NCI-H1048 (cell line): ENCODE measurements around the gene WDR64.
"Not testable (repeated sequence)": the region's sequence is repeated elsewhere in the genome, so short reads cannot be mapped to it uniquely, and the experiment has no call there.

Experiments used
- DNase-seq: peaks from one replicate; lab custom pipeline; 2025; lab: John Stamatoyannopoulos, UW

Gene WDR64

DNA sequence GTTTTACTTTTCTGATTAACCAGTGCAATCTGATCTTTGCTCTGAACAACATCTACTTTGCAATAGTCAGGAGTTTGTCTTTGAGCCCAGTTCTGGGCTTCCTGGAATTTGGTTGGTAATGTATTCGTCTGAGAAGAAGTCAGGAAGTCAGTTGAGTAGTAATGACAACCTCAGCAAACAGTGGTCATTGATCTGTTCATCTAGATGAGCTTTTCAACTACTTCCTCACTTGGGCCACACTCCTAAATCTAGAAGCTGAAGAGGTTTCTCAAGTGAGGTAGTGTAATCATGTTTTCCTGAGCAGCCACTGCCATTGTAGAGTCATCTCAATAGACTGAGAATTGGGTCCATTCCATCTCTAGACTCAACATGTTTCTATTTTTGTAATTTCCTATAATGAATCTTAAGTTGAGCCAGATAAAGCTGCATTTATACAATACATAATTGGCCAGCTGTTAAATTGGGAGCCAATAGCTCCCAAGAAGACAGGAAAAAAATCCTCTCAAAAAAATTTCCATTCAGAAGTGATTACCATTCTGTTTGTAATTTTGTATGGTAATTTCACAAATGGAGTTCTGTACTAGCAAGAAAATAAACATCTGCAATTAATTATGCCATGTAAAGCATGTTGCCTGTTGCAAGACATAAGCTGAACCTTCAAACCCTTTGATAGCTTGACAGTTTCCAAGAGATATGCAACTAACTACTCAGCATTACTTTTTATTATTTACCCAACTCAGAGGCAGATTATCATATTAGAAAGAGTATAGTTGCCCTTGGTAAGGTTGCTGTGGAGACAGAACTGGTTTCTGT, 49.6 kb downstream of the WDR64 start:
- no peak for DNase-seq

DNA sequence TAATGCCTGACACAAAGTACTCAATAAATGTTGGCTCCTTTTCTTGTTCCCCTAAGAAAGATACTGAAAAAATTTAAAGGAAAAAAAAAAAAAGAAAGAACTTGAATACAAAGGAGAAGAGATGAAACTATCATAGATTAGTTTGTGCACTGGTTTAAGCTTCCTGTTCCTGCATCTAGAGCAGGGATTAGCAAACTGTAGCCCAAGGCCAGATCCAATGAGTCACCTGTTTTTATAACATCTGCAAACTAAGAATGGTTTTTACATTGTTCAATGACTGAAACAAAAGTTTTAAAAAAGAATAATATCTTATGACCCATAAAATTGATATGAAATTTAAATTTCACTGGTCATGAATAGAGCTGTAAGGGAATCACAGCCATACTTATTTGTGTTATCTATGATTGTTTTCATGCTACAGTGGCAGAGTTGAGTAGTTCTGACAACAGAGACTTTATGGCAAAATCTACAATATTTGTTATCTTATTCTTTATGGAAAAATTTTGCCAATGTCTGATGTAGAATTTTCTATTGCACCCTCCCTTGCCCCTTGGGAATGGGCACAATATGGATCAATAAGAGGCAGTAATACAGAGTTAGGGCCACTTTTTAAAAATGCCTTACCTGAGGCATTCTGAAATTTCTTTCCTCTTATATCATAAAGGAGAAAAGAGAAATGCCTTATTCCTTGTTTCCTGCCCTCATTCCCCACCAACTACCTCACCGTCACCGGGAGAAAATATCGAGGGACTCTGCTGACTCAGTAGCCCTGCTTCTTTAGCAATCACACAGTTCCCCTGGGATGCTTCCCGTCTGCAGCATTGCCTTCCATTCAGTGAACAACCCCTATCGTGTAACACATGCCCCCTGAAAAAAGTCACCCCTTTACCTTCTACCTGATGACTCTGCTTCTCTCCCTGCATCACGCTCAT, 50.6 kb downstream of the WDR64 start:
- DNase-seq = no peak

DNA sequence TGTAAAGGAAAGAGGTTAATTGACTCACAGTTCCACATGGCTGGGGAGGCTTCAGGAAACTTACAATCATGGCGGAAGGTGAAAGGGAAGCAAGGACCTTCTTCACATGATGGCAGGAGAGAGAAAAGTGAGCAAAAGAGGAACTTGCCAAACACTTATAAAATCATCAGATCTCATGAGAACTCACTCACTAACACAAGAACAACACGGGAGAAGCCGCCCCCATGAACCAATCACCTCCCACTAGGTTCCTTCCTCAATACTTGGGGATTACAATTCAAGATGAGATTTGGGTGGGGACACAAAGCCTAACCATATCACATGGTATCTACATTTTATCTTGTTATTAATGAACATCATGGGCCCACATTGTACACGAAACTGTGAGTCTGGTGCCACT, 51.7 kb downstream of the WDR64 start:
- DNase-seq = not testable (repeated sequence)

DNA sequence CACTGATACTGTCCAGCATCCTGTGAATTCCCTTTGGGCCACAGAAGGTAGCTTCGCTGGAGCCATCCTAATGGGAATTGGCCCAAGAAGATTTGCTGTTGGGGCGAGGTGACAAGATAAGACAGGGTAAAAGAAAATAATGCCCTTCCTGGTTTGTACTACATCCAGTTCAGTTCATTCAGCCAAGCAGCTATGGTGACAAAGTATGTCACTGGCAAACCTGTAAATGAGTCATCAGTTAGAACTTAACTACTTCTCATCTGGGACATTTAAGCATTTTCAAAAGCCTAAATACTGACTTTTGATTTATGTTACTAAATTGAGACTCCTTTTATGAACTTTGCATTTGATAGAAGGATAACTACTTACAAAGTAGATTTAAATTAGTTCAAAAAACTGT, 54.2 kb downstream of the WDR64 start:
- no peak for DNase-seq

DNA sequence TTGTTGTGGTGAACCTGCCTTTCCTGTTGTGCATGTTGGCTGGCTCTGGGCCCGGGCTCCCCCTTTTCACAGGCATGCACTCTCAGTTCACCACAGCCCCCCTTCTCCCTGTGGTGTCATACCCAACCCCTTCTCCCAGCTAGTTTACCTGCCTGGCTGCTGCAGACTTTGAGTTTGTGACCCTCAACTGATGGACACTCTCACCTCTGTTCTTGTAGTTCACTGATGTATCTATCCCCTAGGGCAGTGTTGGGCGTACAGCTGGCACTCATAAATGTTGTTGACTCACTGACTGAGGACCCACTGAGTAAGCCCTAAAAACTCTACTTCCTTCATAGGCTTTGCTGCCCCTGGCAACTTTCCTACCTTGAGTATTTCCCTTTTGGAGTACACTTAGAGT, 54.9 kb downstream of the WDR64 start:
- no peak for DNase-seq

DNA sequence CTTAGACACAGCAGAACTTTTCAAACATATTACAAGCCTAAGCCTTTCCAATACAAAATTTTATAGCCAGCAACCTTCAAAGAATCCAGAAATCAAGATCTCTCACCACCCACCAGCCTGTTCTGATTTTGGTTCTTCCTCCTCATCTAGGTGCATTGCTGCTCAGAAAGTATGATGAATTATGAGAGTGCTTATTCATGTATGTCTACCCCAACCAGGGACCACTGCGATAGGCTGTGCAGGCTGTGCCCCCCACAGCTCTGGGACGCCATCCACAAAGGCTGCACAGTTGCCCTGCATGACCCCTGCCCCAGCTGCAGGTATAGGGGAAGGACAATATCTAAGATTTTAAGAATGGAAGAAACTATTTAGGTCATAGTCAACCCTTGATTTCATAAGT, 55.4 kb downstream of the WDR64 start:
- no peak for DNase-seq

DNA sequence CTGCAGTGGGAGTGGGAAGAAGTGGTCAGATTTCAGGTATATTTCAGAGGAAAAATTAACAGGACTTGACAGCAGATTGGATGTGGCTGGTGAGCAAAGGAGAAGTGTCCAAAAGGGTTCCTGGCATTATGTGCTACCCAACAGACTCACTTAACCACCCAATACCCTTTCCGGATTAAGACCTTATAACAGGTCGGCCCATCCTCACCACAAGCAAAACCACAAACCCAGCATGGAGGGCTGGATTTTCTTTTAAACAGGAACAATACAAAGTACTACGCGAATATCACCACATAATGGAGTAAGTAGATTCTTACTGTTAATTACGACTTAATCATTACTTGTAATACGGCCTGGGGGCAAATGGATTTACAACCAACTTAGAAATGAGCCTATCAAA, 59.2 kb downstream of the WDR64 start:
- no peak for DNase-seq

DNA sequence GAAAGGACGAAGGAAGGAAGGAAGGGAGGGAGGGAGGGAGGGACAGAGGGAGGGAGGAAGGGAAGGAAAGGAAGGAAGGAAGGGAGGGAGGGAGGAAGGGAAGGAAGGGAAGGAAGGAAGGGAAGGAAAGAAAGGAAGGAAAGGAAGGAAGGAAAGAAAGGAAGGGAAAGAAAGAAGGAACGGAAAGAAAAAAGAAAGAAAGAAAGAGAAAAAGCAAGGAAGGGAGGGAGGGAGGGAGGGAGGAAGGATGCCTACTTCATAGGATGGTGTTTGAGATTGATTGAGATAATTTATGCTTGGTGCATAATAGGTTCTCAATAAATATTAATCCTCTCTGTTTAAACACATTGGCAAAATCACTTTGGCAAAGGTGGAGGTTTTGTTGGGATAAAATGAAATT, 61.2 kb downstream of the WDR64 start:
- DNase-seq = no peak

DNA sequence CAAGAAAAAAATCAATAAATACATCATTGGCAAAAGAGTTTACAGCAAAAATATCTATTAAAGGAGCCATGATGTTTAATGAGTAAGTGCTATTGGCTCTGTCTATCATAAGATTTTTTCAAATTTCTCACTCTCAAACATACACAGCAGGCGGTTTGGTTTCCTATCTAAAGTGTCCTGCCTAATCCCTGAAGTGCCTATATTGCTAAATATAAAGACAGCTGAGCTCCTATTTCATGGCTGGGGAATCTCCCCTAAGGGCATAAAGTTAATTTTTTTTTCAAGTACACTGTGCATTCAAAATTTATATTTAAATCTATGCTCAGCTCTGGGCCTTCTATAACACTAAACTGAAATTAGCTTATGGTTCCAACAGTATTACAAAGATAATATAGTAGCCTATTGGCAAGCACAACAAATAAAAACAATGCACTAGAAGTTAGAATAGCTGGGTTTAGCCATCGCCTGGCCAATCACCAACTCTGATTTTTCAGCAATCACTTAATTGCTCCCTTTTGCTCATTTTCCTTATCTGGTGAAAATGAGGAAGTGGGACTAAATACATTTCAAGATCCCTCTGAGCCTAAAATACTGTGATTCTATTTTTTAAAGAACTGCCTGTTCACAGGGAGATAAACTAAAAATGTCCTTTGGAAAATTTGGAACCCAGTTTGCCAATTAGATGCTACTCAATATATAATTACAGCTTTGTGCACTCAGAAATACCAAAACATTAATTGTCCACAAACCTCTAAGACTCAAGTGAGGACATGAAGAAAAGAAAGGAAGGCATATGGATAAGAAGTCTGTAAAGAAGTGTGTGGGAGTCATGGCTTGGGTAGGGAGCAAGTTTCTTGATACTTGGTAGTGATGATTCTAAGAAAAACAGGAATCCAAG, 62.5 kb downstream of the WDR64 start:
- DNase-seq = no peak

DNA sequence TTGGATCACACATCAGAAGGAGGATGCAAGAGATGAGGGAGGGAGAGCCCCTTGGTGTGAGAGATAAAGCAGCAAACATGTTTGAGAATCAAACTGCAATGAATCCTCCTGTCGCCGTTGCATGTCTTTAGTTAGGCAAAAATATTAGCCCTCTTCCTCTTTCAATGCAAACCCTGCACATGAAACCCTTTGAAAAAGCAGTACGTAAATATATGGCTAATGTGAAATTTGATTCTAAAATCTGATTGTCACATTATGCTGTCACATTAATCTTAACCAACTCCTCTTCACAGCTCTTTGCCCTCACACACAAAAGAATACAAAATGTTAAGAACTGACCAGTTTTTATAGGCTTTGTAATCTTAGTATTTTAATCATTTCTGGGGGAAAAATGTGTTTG, 63.4 kb downstream of the WDR64 start:
- no peak for DNase-seq

DNA sequence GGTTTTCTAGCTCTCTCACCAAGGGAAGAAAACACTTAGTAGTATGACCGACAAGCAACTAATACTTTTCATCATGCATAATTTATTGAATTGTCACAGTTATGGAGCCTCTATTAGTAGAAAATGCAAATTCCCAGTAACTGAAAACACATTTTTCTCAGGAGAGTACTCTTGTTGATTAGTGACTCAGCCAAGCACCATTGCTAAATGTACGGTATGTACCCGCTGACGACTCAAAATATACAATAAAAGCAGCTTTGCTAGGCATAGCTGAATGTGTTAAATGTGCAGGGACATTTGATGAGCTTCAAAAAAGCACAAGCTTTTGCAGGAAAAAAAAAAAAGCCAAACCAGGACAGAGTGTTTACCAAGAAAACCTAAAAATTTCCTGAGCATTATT, 63.9 kb downstream of the WDR64 start:
- DNase-seq = no peak

DNA sequence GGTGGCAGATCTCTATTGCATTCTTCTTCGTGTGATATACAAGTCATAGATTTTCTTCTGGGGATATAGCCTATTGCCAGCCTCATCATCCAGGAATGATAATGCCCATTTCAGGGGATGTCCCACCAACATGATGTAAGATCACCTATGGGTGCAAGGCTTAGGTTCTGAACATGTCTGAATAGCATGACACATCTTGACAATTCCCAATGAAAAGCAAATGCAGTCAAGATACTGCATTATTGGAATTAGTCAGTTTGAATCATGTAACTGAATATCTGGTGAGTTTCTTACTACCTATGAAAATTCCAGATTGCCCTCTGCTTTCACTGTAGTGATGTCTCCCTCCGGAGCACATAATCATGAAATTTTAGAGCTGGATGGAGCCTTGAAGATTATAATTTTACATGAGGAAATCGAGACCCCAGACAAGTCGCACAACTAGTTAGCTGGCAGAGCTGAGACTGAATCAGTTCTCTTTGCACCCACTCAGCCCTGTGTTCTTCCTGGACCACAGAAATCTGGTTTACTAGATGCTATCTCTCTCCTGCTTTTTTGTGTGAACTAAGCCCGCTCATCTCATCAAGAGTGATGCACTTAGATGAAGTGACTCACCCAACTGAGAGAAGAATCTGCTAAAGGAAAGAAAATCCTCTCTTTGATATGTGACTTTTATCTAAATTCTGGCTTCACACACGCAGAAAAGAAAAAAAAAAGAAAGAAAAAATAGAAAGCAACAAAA, 65.0 kb downstream of the WDR64 start:
- no peak for DNase-seq

DNA sequence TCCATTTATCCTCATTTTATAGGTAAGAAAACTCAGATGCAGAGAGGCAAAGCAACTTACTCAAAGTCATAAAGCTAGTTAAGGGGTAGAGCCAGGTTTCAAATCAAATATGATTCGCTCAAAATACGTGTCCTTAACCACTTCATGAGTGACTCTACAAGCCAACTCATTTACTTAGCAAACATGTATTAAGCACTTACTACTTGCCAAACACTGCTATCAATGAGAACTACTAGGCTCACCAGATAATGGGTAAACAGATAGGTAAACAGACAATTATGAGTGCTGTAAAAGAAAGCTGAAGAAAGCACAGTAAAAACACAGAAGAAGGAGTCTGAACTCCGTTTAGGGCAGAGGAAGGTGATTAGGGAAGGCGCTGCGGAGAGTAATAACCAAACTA, 65.9 kb downstream of the WDR64 start:
- DNase-seq = no peak

DNA sequence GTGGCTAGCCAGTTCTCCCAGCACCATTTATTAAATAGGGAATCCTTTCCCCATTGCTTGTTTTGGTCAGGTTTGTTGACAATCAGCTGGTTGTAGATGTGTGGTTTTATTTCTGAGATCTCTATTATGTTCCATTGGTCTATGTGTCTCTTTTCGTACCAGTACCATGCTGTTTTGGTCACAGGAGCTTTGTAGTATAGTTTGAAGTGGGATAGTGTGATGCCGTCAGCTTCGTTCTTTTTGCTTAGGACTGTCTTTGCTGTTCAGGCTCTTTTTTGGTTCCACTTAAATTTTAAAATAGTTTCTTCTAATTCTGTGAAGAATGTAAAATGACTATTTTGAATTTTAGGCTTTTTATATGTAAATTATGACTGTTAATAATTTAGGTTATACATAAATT, 68.9 kb downstream of the WDR64 start:
- no peak for DNase-seq

DNA sequence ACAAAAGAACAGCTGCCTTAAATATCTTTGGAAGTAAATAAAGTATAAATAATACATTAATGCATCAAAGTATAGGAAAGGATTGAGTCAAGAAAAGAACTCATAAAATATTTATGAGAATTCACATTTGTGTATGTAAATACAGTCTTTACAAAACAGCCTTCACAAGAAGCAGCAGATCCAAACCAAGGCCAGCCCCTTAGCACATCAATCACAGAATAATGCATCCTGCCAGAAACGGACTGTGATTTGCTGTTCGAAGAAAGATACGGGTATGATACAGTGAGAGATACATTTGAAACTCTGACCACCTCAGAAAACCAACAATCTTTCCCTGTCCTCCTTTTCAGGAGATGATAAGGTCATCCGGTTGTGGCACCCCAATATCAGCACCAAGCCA, 70.9 kb downstream of the WDR64 start:
- DNase-seq = no peak

DNA sequence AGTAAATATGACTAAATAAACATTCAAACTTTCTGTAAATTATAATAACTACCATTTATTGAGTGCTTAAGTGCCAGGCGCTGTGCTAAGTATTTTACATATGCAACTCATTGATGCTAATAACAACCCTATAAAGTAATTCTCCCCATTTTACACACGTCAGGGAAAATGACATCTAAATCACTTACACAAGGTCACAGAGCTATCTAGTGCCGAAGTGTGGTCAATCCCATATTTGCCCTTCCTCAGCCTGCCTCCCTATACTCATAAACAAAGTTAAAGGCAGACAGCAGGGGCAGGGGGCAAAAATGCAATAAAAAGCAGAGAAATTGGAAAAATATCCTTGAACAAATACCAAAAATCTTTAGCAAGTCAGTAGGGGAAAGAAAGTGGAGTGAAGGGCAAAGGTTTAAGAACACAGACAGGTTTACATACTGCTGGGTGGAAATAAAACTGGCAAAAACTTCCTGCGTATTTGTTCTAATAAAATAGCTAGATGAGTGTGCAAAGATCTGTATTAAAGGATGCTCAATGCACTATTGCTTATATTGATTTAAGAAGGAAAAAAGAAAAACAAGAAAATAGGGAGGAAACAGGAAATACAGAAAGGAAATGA, 72.8 kb downstream of the WDR64 start:
- no peak for DNase-seq

DNA sequence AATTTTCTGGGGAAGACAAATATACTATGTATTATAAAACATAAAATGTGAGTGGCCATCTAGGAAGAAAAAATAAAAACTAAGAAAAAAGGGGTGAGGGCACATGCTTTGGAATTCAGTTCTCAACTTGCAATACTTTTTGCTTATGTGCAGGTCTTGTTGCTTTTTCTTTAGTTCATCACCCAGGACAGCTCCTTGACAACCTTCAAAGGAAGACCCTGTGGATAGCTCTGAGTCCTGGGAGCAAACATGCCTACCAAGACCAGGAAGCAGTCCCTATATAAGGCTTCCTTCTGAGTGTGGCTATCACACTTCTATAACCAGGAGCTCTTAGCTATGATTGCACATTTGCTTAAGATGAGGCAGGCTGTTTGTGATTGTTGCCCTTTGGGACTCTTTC, 78.0 kb downstream of the WDR64 start:
- no peak for DNase-seq

DNA sequence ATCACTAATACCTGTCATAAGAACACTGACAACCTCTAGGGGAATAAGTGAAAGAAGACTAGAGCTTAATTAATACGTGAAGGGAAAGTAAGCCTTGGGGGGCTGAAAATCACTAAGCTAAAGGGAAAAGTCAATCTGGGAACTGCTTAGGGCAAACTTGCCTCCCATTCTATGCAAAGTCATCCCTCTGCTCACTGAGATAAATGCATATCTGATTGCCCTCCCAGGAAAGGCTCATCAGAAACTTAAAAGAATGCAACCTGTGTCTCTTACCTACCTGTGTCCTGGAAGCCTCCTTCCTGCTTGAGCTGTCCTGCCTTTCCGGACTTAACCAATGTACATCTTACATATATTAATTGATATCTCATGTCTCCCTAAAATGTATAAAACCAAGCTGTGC, 81.8 kb downstream of the WDR64 start:
- no peak for DNase-seq

DNA sequence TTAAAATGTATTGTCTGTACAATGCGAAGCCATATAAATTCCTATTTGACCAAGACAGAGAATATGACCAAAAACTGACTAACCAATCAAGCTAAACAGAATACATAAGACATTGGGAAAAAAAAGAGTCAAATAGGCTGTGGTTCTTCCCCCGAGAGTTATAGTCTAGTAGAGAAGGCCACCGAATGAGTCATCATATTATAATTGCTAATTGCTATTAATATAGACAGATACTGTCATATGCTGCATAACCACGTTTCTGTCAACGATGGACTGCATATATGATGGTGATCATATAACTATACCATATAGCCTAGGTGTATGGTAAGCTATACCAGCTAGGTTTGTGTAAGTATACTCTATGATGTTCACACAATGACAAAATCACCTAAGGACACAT, 82.5 kb downstream of the WDR64 start:
- DNase-seq = no peak

DNA sequence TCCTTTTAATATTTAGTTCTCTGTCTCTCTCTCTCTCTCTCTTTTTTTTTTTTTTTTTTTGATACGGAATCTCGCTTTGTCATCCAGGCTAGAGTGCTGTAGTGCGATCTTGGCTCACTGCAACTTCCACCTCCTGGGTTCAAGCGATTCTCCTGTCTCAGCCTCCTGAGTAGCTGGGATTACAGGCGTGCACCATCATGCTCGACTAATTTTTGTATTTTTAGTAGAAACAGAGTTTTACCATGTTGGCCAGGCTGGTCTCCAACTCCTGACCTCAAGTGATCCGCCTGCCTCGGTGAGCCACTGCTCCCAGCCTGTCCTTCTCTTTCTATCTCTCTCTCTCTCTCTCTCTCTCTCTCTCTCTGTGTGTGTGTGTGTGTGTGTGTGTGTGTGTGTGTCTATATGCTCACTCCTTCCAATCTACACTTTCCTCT, 83.4 kb downstream of the WDR64 start:
- not testable (repeated sequence) for DNase-seq

DNA sequence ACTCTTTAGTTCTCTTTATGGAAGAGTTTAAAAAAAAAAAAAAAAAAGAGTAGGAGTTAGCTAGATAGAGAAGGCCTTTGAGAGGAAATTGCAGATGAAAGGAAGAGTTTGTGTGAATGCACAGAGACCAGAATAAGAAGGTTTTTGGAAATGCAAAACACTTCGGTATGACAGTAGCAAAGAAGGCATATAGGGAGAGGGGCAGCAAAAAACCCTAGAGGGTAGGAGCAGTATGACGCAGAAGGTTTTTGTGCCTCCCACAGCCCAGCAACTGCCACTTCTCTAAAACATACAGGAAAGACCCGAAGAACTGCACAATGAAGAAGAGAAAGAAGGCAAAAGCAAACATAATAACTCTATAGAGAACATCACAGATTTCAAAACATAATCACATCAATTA, 84.3 kb downstream of the WDR64 start:
- DNase-seq = no peak
